Mammary microvascular endothelial cell (primary cell): Measurements from ENCODE around the gene SUFU. TPM values are rescaled to one million over a fixed set of nuclear protein-coding genes. Genes with fewer than 3 reads are reported as not detected.

Experiments used
- total RNA-seq: library from RNA; depleted of rRNA; stranded (reverse); fragments of >200 nt; gene quantifications from 2 replicates; pipeline ENCODE4 v1.2.3, GENCODE V29; 2015

Gene SUFU
- 5.1 and 7.0 TPM in 2 replicates for total RNA-seq

DNA sequence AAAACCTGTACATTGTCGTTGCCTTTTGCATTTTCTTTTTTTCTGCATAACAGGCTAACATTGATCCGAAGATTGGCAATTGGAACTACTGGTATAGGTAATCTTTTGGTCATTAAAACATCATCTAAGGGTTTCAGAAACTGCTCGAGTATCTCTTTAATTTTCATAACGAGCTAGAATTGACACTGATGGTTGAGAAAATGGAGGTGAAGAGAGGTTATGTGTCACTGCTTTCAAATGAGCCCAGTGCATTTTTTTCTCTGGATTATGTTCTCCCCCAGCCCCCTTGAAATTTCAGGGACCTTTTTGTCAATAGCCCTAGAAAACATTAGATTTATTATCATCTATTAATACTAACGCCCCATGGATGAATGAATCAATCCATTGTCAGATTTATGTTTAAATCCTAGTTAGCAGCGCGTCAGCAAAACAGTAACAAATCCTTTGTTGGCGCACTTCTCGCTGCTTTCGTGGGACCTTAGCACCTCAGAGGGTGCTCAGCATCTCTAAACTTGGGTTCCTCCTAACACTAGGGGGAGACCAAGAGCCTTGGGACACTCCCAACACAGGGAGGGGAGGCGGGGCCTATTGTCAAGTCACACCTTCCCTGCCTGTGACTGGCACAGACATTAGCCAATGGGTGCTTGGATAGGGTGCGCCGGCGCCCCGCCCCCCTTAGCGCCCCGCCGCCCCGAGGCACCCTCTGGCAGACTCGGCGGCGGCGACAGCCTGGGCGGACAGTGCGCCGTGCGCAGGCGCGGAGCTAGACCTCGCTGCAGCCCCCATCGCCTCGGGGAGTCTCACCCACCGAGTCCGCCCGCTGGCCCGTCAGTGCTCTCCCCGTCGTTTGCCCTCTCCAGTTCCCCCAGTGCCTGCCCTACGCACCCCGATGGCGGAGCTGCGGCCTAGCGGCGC is at the start of gene SUFU:
Gene SUFU, plus strand, starts transcription at position 709 of the 915 bp plus-strand sequence. Its CDS starts 181 bp downstream, at position 890.

DNA sequence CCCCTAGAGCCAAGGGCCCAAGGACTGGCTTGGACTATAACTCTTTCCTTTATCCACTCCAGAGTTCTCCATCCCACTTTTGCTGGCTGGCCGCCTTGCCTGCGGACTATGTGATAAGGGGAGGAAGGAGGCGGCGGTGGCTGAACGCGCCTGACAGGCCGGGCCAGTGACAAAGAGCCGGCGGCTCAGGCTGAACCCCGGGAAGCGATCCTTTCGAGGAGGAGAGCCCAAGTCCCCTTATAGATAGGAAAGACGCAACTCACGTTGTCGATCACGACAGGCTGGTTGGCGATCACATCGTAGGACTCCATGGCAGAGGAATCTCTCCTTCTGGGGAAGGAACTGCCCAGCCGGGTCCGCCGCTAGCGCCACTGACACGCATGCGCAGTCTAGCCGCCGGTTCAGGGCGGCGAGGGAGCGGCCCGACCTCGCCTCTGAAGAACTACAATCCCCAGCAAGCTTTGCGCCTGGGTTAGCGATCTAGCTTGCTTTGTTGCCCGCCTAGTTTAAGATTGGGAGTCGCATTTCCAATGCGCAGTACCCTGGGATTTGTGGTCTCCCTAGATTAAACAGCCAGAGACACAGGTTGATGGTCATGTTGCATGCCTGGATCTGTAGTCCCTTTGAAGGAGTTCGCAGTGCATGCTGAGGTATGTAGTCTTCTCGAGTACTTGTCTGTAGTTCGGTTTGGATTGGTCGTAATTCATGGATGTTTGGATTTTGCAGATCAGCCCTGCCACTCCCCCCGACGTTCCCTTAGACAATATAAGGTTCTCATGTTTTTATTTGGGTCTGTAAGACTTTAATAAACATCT is 1.2 kb upstream of the SUFU start, which contains the start of gene ACTR1A:
Gene ACTR1A, minus strand, starts transcription at position 376 of the 815 bp plus-strand sequence. Its CDS starts 65 bp downstream, at position 311.

DNA sequence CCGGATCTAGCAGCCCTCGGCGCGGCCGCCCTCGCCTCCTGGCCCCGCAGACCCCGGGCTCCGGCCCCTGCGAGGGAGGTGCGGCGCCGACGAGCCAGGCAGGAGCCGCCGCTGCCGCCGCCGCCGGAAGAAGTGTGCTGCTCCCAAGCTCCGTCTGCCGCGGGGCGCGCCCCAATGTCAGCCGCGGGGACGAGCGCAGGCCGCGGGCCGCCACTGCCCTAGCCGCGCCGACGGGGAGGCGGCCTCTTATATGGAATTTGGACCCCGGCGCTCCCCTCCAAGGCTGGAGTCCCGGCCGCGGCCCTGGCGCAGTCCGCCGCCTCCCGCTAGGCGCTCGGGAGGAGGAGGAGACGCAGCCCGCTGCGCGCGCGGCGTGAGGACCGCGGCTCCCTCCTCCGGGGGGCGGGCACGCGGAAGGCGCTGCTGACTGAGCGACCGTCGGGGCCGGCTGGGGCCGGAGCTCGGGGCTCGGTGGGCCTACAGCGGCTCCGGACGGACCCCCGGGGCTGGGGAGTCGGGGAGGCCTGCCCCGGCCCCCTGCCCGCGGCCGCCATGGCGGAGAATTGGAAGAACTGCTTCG is 140.4 kb downstream of the SUFU start, which contains the start of gene TRIM8:
Gene TRIM8, plus strand, starts transcription at position 414 of the 580 bp plus-strand sequence. Its CDS starts 139 bp downstream, at position 553.

Other genes with a start within 250 kb of the SUFU start
- 38.9 and 42.8 TPM in 2 replicates for gene NFKB2, start 108.3 kb upstream of the SUFU start, total RNA-seq
- gene PSD, start 85.2 kb upstream of the SUFU start, total RNA-seq: not detected in 2 replicates
- gene FBXL15, start 83.1 kb upstream of the SUFU start, total RNA-seq: 10.4 and 12.7 TPM in 2 replicates
- 57.9 and 74.5 TPM in 2 replicates for gene CUEDC2, start 71.4 kb upstream of the SUFU start, total RNA-seq
- gene C10orf95, start 52.4 kb upstream of the SUFU start, total RNA-seq: not detected in 2 replicates
- 198 and 213 TPM in 2 replicates for gene ACTR1A, start 1.3 kb upstream of the SUFU start, total RNA-seq
- 141 and 150 TPM in 2 replicates for gene TRIM8, start 140.5 kb downstream of the SUFU start, total RNA-seq
- gene ARL3, start 210.4 kb downstream of the SUFU start, total RNA-seq: 4.0 and 5.1 TPM in 2 replicates
- 2.1 and 3.5 TPM in 2 replicates for gene SFXN2, start 210.7 kb downstream of the SUFU start, total RNA-seq
- 41.6 and 48.0 TPM in 2 replicates for gene WBP1L, start 240.0 kb downstream of the SUFU start, total RNA-seq